Activated CD4-positive, CD25-positive, alpha-beta regulatory T cell treated with anti-CD3 and anti-CD28 coated beads, Interleukin-2, amount 50 U/mL, for 24 hours (primary cell): ENCODE data around the gene RGS11.
"Not testable (repeated sequence)": the region's sequence is repeated elsewhere in the genome, so short reads cannot be mapped to it uniquely, and the experiment has no call there.

Source experiments
- ATAC-seq, 2 donors: fragments of 150-1000 bp; cut with Tn5 transposase; one replicate each; pipeline ENCODE4 v1.10.0; 2021; ENCODE audit warnings: mild to moderate bottlenecking in 1 of 2, moderate library complexity in 1 of 2

The RGS11 gene

GRCh38 chr16:261031-261691 is 14.6 kb downstream of the RGS11 start:
- no peak for ATAC-seq

DNA sequence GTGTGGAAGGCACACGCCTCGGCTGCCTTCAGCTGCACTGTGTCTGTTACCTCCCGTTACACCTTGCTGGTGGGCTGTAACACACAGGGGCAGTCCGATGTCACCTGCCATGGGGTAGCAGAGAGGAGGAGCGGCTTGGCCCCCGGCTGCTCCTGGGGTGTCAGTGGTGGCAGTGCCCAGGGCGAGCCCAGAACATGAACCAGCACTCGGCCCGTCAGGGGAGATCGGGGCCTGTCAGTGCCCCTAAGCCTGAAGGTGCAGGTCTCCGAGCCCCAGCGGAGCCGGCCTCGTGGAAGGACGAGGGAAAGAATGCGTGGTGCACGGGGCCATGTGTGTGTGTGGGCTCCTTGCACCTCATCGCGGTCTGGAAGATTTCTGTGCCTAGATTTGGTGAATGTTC is 15.4 kb downstream of the RGS11 start:
- ATAC-seq = no peak

DNA sequence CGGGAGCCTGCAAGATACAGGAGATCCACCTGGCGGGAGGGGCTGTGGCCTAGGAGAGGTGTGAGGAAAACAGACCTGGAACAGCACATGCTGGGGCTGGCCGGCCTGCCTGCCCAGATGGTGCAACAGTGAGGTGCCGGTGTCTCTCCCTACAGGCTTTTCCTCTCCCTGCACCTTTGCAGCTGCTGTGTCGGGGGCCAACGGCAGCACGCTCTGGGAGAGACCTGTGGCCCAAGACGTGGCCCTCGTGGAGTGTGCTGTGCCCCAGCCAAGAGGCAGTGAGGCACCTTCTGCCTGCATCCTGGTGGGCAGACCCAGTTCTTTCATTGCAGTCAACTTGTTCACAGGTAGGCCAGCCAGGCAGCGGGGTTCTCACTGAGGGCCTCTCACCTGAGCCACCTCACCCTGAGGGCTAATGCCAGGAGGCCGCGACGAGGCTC is 15.9 kb downstream of the RGS11 start:
- no peak for ATAC-seq

DNA sequence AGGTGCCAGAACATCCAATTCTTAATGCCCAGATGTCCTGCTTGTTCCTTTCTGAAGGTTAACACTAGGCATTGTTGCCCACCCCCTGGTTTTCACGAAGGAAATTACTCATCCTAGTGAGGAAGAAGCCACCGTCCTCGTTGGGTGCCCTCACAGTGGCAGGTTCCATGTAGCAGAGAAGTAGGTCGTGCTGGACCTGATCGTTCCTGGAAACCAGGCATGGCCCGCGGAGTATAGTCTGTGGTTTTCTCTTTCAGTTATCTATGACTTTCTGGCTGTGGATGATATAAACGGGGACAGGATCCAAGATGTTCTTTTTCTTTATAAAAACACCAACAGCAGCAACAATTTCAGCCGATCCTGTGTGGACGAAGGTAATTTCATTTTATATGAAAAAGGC is 16.5 kb downstream of the RGS11 start:
- no peak for ATAC-seq

- not testable (repeated sequence) for ATAC-seq
Observed at GRCh38 chr16:258091-258490, 17.7 kb downstream of the RGS11 start.

- ATAC-seq = no peak
Observed at GRCh38 chr16:255183-255582, 20.6 kb downstream of the RGS11 start.

GRCh38 chr16:254461-254860 is 21.3 kb downstream of the RGS11 start:
- no peak for ATAC-seq

- ATAC-seq = no peak
Observed at GRCh38 chr16:253833-254232, 21.9 kb downstream of the RGS11 start.

DNA sequence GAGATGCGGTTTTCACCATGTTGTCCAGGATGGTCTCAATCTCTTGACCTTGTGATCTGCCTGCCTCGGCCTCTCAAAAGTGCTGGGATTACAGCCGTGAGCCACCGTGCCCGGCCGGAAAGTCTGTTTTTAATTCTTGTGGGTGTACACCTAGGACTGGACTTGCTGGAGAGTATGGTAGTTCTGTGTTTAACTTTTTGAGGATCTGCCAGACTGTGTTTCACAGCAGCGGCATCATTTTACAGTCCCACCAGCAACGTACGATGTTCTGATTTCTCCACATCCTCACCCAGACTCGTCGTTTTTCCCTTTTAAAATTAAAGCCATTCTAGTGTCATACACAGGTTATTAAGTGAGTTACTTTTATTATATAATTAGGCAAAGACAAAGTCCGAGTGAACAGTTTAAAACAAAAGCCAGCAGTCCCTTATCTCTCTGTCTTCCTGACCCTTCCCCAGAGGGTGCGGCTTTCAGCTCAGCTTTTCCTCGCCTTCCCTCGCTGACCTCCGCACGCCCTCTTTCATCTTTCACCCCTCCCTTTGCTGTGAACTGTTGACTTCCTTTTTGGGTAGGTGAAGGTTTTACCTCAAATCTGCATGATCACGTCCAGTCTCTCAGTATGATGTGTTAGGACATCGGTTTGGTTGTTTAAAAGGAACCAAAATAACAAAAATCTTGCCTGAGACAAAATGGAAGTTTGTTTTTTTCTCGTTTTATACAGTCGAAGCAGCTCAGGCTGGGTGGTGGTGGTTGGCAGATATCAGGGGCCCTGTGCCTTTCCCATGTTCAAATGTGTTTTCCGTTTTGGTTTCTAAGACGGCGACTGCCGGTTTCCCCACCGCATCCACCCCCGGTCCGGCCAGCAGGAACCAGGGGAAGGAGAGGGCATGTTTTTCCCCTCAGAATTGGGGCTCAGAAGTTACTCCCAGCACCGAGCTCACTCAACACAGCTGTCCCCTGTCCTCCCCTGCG is 23.1 kb downstream of the RGS11 start:
- ATAC-seq = peak; percentile 56 to 85

DNA sequence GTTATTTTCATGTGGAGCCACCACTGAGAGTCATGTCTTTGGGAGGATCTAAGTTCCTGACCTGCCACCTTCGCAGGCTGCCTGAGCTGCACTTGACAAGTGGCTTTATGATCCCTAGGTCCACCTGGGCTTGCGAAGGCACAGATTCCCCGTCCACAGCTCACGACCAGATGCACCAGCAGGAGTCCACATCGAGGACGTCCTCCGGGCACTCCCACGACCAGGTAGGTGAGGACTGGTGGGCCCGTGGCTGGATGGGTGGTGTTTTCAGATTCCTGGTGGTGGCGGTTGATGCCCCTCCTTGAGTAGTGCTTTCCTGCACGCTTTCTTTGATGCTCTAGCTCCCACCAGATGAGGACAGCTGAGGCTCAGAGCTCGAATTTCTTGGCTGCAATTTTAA is 26.3 kb downstream of the RGS11 start:
- ATAC-seq = no peak

DNA sequence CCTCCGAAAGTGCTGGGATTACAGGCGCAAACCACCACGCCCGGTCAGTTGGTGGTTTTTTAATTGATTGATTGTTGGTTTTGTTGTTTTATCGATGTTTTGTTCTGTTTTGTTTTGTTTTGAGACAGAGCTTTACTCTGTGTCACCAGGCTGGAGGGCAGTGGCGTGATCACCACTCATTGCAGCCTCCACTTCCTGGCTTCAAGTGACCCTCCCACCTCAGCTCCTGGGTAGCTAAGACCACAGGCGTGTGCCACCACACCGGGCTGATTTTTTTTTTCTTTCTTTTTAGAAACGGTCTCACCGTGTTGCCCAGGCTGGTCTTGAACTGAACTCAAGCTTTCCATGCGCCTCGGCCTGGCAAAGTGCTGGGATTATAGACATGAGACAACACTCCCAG is 28.7 kb downstream of the RGS11 start:
- ATAC-seq = no peak

- no peak for ATAC-seq
Observed at GRCh38 chr16:245105-245504, 30.6 kb downstream of the RGS11 start.

DNA sequence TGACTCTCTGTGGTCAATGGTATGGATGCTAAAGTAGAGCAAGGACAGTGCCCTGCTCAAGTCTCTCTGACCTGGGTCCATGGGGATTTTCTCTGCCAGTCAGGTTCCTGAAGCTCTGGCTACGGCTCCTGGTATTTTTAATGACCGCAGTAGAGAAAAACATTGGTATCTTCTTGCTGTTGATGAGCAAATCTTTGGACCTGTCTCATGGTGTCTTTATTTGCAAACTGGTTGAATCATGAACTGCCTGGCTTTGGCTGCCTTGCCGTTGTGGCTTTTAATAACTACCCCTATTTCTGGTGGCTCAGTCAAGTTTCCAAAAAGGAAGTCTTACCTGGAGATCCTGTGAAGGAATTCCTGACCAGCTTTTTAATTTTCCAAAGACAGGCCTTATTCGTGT is 32.4 kb downstream of the RGS11 start:
- ATAC-seq = no peak

DNA sequence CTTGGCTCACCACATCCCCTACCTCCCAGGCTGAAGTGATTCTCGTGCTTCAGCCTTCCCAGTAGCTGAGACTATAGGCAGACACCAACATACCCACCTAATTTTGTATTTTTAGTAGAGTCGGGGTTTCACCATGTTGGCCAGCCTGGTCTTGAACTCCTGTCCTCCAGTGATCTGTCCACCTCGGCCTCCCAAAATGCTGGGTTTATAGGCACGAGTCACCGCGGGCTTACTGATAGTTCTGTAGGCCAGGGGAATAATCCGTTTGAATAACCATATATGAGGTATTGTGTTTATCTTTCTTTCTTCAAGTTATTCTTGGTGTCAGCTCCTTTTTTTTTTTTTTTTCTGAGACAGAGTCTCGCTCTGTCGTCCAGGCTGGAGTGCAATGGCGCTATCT is 33.5 kb downstream of the RGS11 start:
- ATAC-seq = no peak

DNA sequence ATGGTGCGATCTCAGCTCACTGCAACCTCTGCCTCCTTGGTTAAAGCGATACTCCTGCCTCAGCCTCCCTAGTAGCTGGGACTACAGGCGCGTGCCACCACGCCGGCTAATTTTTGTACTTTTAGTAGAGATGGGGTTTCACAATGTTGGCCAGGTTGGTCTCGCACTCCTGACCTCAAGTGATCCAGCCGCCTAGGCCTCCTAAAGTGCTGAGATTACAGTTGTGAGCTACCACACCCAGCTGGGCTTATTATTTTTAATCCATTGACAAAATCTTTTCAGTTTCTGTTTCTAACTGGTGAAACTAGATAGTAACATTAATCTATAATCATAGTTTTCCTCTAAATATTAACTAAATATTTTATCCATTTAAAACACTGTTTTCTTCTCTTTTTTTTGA is 35.2 kb downstream of the RGS11 start:
- ATAC-seq = no peak

DNA sequence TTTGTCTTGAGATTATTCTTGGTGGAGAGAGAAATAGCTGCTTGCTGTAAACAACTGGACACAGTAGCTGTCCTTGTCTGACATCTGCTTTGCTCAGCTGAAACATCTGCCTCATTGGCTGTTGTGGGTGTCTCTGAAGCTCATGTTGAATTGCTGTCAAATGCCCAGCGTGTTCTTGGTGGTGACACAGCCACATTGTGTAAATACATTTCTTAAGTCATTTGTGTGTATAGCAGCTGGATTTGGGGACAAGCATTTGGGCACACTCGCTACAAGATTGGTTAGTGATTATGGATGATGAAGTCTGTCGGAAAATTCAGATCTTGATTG is 35.8 kb downstream of the RGS11 start:
- ATAC-seq = no peak

DNA sequence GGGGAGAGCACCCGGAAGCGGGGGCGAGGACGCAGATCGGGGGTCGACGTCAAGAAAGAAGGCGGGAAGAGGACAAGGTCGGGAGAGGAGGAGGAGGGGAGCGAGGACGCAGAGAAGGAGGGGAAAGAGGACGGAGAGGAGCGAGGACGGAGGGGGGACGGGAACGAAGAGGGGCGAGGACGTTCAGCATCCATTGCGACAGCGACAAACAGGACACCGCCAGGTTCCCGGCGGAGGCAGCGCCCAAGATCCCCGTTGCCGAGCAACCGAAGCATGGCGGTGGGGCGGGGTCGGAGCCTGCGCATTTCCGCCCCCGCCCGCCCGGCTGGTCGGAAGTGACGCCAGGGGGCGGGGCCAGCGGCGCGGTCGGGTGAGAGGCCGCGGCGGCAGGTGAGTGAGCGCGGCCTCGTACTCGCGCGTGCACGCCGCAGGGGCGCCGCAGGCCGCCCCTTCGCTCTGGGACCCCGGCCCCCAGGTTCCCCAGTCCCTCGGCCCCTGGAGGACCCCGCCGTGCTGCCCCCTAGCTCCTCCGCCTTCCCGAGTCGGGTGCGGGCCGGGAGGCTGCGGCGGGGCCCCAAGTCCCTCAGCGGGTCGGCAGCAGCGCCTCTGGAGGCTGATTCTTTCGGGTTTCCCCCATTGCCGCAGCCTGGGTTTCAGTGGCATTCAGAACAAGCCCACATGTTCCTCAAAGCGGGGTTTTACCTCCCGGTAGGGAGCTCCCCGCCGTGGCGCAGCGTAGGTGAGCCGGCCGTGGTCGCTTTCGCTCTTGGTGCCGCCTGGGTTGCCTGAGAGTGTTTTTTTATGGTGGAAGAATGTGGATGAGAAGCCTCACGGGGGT is 41.1 kb downstream of the RGS11 start, which contains the start of gene FAM234A:
TSS of gene FAM234A (plus strand) at position 354 of the 838 bp plus-strand sequence. CDS start 19,593 bp downstream, outside the sequence.
- peak; percentile 94 to 95 for ATAC-seq

DNA sequence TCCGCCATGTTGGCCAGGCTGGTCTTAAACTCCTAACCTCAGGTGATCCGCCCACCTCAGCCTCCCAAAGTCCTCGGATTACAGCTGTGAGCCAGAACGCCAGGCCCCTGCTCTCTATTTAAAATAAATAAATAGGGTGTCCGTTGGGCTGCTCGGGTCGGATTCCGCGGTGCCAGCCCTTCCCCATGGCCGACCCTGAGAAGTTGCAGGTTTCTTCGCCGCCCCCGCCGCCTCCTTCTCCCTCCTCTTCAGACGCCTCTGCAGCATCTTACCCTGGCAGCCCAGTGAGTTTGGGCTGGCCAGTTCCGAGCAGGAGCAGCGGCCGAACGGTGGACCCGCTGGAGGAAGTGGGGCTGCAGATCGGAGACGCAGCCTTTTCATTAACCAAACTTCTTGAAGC is 44.8 kb downstream of the RGS11 start:
- no peak for ATAC-seq

DNA sequence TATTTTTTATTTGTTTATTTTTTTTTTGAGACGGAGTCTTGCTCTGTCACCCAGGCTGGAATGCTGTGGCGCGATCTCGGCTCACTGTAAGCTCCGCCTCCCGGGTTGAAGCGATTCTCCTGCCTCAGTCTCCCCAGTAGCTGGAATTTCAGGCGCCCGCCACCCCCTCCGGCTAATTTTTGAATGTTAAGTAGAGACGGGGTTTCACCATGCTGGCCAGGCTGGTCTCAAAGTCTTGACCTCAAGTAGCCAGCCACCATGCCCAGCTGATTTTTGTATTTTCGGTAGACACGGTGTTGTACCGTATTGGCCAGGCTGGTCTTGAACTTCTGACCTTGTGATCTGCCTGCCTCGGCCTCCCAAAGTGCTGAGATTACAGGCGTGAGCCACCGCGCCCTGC is 45.4 kb downstream of the RGS11 start:
- ATAC-seq = not testable (repeated sequence)

DNA sequence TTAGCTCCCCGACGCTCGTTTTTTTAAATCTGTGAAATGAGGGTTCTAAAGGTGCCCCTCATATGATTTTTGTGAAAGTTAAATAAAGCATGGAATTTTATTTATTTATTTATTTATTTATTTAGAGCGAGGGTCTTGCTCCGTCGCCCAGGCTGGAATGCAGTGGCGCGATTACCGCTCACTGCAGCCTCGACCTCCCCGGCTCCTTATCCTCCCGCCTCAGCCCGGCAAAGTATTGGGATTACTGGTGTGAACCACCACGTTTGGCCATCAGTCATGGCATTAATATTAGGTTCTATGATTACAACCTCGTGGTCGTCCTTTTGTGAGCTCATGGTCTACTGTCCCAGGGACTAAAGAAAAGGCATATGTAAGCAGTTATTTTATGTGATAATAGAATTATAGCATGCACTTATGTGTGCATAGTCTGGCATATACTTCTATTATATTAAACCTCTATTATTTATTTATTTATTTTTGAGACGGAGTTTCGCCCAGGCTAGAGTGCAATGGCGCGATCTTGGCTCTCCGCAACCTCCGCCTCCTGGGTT is 45.9 kb downstream of the RGS11 start:
- ATAC-seq = no peak

DNA sequence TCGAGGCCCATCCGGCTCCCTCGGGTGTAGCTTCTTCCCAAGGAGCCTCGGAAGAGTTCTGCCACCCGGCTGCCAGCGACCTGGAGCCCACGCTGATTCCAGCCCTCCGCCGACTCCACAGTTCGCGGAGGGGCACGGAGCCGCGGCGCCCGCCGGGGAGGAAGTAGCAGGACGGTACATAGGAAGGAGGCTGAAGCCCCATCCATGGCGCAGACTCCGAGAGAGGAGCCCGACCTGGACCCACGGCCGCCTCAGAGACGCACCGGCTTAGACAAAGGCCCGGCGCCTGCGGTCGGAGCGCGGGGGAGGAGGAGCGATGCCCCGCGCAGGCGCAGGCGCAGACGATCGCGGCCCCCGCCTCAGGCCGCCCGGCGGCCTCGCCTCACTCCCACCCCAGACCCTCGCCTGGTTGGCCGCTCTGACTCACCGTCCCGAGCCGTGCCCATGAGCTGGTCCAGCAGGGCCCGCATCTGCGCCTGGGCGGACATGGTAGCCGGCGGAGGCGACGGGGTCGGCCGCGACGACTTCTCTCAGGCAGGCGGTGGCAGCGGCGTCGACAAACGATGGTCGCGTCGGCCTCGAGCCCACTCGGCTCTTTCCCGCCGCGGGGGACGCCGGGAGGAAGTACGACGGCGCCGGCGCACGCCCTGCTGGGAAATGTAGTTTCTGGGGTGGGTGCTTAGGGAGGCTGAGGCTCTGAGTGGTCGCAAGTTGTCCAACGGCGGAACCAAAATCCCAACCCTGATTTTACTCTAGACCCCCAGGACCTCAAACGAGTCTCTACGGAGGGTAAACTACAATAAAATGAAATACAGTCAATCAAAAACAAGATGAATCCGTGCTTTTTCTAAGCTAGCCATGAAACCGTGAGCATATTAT is 46.7 kb downstream of the RGS11 start, which contains the start of gene LUC7L:
TSS of gene LUC7L (minus strand) at position 598 of the 879 bp plus-strand sequence. CDS start at position 488, 110 bp downstream.
- ATAC-seq = peak; percentile 92 to 93
